ENCODE measurements around the gene VPS72. TPM values are rescaled to one million over a fixed set of nuclear protein-coding genes. Genes with fewer than 3 reads are reported as not detected.

The VPS72 gene
- total RNA-seq, 1 experiment from 2014 or later: 80.1 TPM

DNA sequence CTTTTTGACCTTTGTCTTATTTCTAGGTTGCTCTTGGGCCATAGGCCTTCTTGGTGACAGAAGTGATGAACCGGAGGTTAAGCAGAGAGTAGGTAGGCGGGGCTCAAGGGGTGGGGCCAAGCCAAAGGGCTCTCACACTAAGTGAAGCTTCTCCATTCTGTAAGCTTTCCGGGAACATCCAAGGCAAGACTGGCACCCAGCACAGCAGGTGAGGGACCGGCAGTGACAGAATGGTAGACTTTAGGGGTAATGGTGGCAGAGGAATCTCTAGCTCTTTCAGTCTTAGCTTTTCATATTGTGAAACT is 33.5 kb downstream of the VPS72 start, which contains the start of gene TNFAIP8L2:
TNFAIP8L2 (plus strand) TSS at position 135 of the 305 bp plus-strand sequence. CDS start 2,049 bp downstream, outside the sequence.
- intact Hi-C loops (cut with micrococcal nuclease; ENCODE audit: unreplicated experiment): loop anchor here (1.0 to 5.0 kb wide), 2 partner anchors 57 to 134 kb away; no protein-coding TSS in a partner anchor
- no peak for DNase-seq
- no peaks in the 10 kb centered on the region for H3K27me3 ChIP-seq (replicated peaks; ENCODE audit: control insufficient read depth, insufficient read depth, low read length)
- no peak for TF ChIP-seq CTCF (IDR thresholded peaks at IDR 0.05; ENCODE audit: insufficient read depth in 1 of 2, low read depth in 1 of 2, low read length in 1 of 2, severe bottlenecking in 1 of 2, unreplicated experiment in 1 of 2)
- H3K4me3 Mint-ChIP-seq (ENCODE audit: unreplicated experiment): no peak within 1 kb of the TSS
- CTCF ChIA-PET: interaction anchor here (0.5 to 6.9 kb wide), 7 partner anchors 28 to 85 kb away, joined by 3 to 69 read pairs (median 3); no protein-coding TSS in a partner anchor
- POLR2A ChIA-PET: no interaction called here
- no TSS peak for BruUV-seq (replicated peaks)
- H3K4me1 Mint-ChIP-seq (ENCODE audit: low read depth, unreplicated experiment): no peaks in the 10 kb centered on the region
- no peak within 1 kb of the TSS for H3K27ac Mint-ChIP-seq (ENCODE audit: unreplicated experiment)
- no peaks in the 10 kb centered on the region for H3K9me3 Mint-ChIP-seq (ENCODE audit: unreplicated experiment)
- no peaks in the 10 kb centered on the region for H3K36me3 Mint-ChIP-seq (ENCODE audit: insufficient read depth, unreplicated experiment)
- no peaks in the 10 kb centered on the region for H3K9me3 ChIP-seq
- H3K36me3 ChIP-seq (ENCODE audit: control insufficient read depth, insufficient read depth, low read length): no peaks in the 10 kb centered on the region
- no peaks in the 10 kb centered on the region for H3K27me3 Mint-ChIP-seq (ENCODE audit: insufficient read depth, unreplicated experiment)
- H3K4me1 ChIP-seq: 0 out of 2 replicates have a peak, but pooled peaks cover 5% of the 10 kb centered on the region
- no peak within 1 kb of the TSS for H3K4me3 ChIP-seq (ENCODE audit: low read depth, low read length)

- Histone ChIP-seq H3K36me3 (ENCODE audit: control insufficient read depth, insufficient read depth, low read length) (no peaks in the 10 kb centered on the region), H3K4me3 (ENCODE audit: low read depth, low read length) (peak overlapping the region; percentile 80), H3K27me3 (replicated peaks; ENCODE audit: control insufficient read depth, insufficient read depth, low read length) (no peaks in the 10 kb centered on the region), H3K4me1 (peaks cover 16% of the 10 kb centered on the region), H3K9me3 (no peaks in the 10 kb centered on the region)
- ChIA-PET CTCF (interaction anchor here (1.5 kb wide), 1 partner anchor 17 kb away, joined by 4 read pairs; no protein-coding TSS in a partner anchor), POLR2A (no interaction called here)
- peaks cover 4% of the 10 kb centered on the region for H3K36me3 Mint-ChIP-seq (ENCODE audit: insufficient read depth, unreplicated experiment)
- peak overlapping the region; percentile 10 for H3K27ac Mint-ChIP-seq (ENCODE audit: unreplicated experiment)
- intact Hi-C loops (cut with micrococcal nuclease; ENCODE audit: unreplicated experiment): loop anchor here (2.0 kb wide), 2 partner anchors 17 to 77 kb away; partner anchors contain the start of gene GABPB2
- BruUV-seq (replicated peaks): no TSS peak
- H3K9me3 Mint-ChIP-seq (ENCODE audit: unreplicated experiment): no peaks in the 10 kb centered on the region
- peaks cover 12% of the 10 kb centered on the region for H3K4me1 Mint-ChIP-seq (ENCODE audit: low read depth, unreplicated experiment)
- peak in 1 of 2 experiments; percentile 35 for DNase-seq
- H3K4me3 Mint-ChIP-seq (ENCODE audit: unreplicated experiment): peak overlapping the region; percentile 86
- no peak for TF ChIP-seq CTCF (IDR thresholded peaks at IDR 0.05; ENCODE audit: insufficient read depth in 1 of 2, low read depth in 1 of 2, low read length in 1 of 2, severe bottlenecking in 1 of 2, unreplicated experiment in 1 of 2)
- H3K27me3 Mint-ChIP-seq (ENCODE audit: insufficient read depth, unreplicated experiment): no peaks in the 10 kb centered on the region
These were observed 42.3 kb downstream of the VPS72 start for GRCh38 chr1:151147665-151148064.

- peak in 1 of 2 experiments; percentile 20 for DNase-seq
- Mint-ChIP-seq H3K4me3 (ENCODE audit: unreplicated experiment) (peak overlapping the region; percentile 86), H3K27me3 (ENCODE audit: insufficient read depth, unreplicated experiment) (no peaks in the 10 kb centered on the region), H3K4me1 (ENCODE audit: low read depth, unreplicated experiment) (peaks cover 12% of the 10 kb centered on the region), H3K27ac (ENCODE audit: unreplicated experiment) (peak overlapping the region; percentile 4), H3K9me3 (ENCODE audit: unreplicated experiment) (no peaks in the 10 kb centered on the region), H3K36me3 (ENCODE audit: insufficient read depth, unreplicated experiment) (peaks cover 4% of the 10 kb centered on the region)
- ChIA-PET POLR2A (no interaction called here), CTCF (interaction anchor here (1.5 kb wide), 1 partner anchor 16 kb away, joined by 4 read pairs; no protein-coding TSS in a partner anchor)
- H3K27me3 ChIP-seq (replicated peaks; ENCODE audit: control insufficient read depth, insufficient read depth, low read length): no peaks in the 10 kb centered on the region
- BruUV-seq (replicated peaks): no TSS peak
- H3K36me3 ChIP-seq (ENCODE audit: control insufficient read depth, insufficient read depth, low read length): no peaks in the 10 kb centered on the region
- no peaks in the 10 kb centered on the region for H3K9me3 ChIP-seq
- intact Hi-C loops (cut with micrococcal nuclease; ENCODE audit: unreplicated experiment): loop anchor here (2.0 kb wide), 2 partner anchors 16 to 76 kb away; partner anchors contain the start of gene GABPB2
- peak overlapping the region; percentile 80 for H3K4me3 ChIP-seq (ENCODE audit: low read depth, low read length)
- H3K4me1 ChIP-seq: peaks cover 16% of the 10 kb centered on the region
- no peak for TF ChIP-seq CTCF (IDR thresholded peaks at IDR 0.05; ENCODE audit: insufficient read depth in 1 of 2, low read depth in 1 of 2, low read length in 1 of 2, severe bottlenecking in 1 of 2, unreplicated experiment in 1 of 2)
These were observed 42.9 kb downstream of the VPS72 start for GRCh38 chr1:151147132-151147503.
